Activated CD4-positive, alpha-beta T cell treated with anti-CD3 and anti-CD28 coated beads, Interleukin-2, amount 10 ng/mL, durations not matched to agents 7 days and 5 days (primary cell): ENCODE results near the gene MGA. TPM values are rescaled to one million over a fixed set of nuclear protein-coding genes. Genes with fewer than 3 reads are reported as not detected.

Experiments used
- CTCF ChIA-PET: fragments of 350-600 bp; sonication (Branson Sonifier 250); formaldehyde crosslinking; loops from one replicate; lab custom pipeline; 2021; ENCODE audit warnings: antibody characterized with exemption; lab: Charles Lee
- POLR2A ChIA-PET: fragments of 350-600 bp; sonication (Branson Sonifier 250); formaldehyde crosslinking; loops from one replicate; lab custom pipeline; 2021; ENCODE audit warnings: antibody characterized with exemption; lab: Charles Lee
- DNase-seq: peaks from one replicate; pipeline ENCODE4 v3.0.0-alpha.2; 2020
- H3K27ac Mint-ChIP-seq: one replicate; pipeline ENCODE4 v1.8.0; 2021; ENCODE audit warnings: mild to moderate bottlenecking, moderate library complexity, mixed read lengths
- H3K27me3 Mint-ChIP-seq: one replicate; pipeline ENCODE4 v1.8.0; 2021; ENCODE audit warnings: mixed read lengths
- H3K36me3 Mint-ChIP-seq: one replicate; pipeline ENCODE4 v1.8.0; 2021; ENCODE audit warnings: low read depth, mixed read lengths
- H3K4me1 Mint-ChIP-seq: one replicate; pipeline ENCODE4 v1.8.0; 2021; ENCODE audit warnings: mixed read lengths
- H3K4me3 Mint-ChIP-seq: one replicate; pipeline ENCODE4 v1.8.0; 2021; ENCODE audit warnings: mild to moderate bottlenecking, moderate library complexity, mixed read lengths
- H3K9me3 Mint-ChIP-seq: one replicate; pipeline ENCODE4 v1.8.0; 2021; ENCODE audit warnings: mixed read lengths
- total RNA-seq, 2 experiments: library from RNA; stranded (reverse); gene quantifications; one replicate each; pipeline ENCODE4 v1.2.3, GENCODE V29; 2021

Gene MGA
- total RNA-seq, 2 experiments from 2014 or later, result 33.0 to 35.2 TPM

- ChIA-PET POLR2A (no interaction called here), CTCF (interaction anchor here (1.6 to 15.7 kb wide), 2 partner anchors 10 to 29 kb away, joined by 3 to 166 read pairs; partner anchors contain the start of gene MAPKBP1)
- Mint-ChIP-seq H3K9me3 (no peaks in the 10 kb centered on the region), H3K36me3 (peaks cover 10% of the 10 kb centered on the region), H3K4me3 (no peak overlapping the region), H3K27ac (peak overlapping the region; percentile 34), H3K4me1 (peaks cover 14% of the 10 kb centered on the region), H3K27me3 (no peaks in the 10 kb centered on the region)
- DNase-seq, result no peak
Measured at GRCh38 chr15:41804916-41805666, 144.9 kb downstream of the MGA start.

GRCh38 chr15:41805711-41806110, 145.5 kb downstream of the MGA start:
- Mint-ChIP-seq H3K4me1 (peaks cover 19% of the 10 kb centered on the region), H3K27ac (no peak overlapping the region)

GRCh38 chr15:41806291-41807181, 146.3 kb downstream of the MGA start:
- no peaks in the 10 kb centered on the region for H3K27me3 Mint-ChIP-seq
- H3K36me3 Mint-ChIP-seq, result peaks cover 3% of the 10 kb centered on the region
- no peak overlapping the region for H3K4me3 Mint-ChIP-seq
- peaks cover 27% of the 10 kb centered on the region for H3K4me1 Mint-ChIP-seq
- H3K27ac Mint-ChIP-seq, result no peak overlapping the region
- H3K9me3 Mint-ChIP-seq, result no peaks in the 10 kb centered on the region
- CTCF ChIA-PET, result interaction anchor here (1.0 to 15.7 kb wide), 4 partner anchors 14 to 30 kb away, joined by 3 to 166 read pairs (median 4); partner anchors contain the start of gene MAPKBP1
- DNase-seq, result no peak
- POLR2A ChIA-PET, result no interaction called here

More at GRCh38 chr15:41805711-41806110, 145.5 kb downstream of the MGA start:
- CTCF ChIA-PET, result interaction anchor here (1.8 to 15.7 kb wide), 2 partner anchors 23 to 30 kb away, joined by 4 to 166 read pairs; partner anchors contain the start of gene MAPKBP1
- POLR2A ChIA-PET, result no interaction called here
- H3K27me3 Mint-ChIP-seq, result no peaks in the 10 kb centered on the region
- peaks cover 10% of the 10 kb centered on the region for H3K36me3 Mint-ChIP-seq
- DNase-seq, result no peak
- H3K9me3 Mint-ChIP-seq, result no peaks in the 10 kb centered on the region
- no peak overlapping the region for H3K4me3 Mint-ChIP-seq

GRCh38 chr15:41809121-41809520, 148.9 kb downstream of the MGA start:
- ChIA-PET CTCF (interaction anchor here (0.6 to 15.7 kb wide), 3 partner anchors 33 to 145 kb away, joined by 3 to 166 read pairs (median 6); partner anchors contain the start of gene MAPKBP1), POLR2A (interaction anchor here (1.2 kb wide), 1 partner anchor 36 kb away, joined by 3 read pairs; no protein-coding TSS in a partner anchor)
- peaks cover 35% of the 10 kb centered on the region for H3K4me1 Mint-ChIP-seq
- no peak for DNase-seq
- no peaks in the 10 kb centered on the region for H3K9me3 Mint-ChIP-seq
- no peak overlapping the region for H3K4me3 Mint-ChIP-seq
- no peak overlapping the region for H3K27ac Mint-ChIP-seq
- no peaks in the 10 kb centered on the region for H3K36me3 Mint-ChIP-seq
- H3K27me3 Mint-ChIP-seq, result no peaks in the 10 kb centered on the region

GRCh38 chr15:41809526-41810220, 149.5 kb downstream of the MGA start:
- Mint-ChIP-seq H3K27ac (no peak overlapping the region), H3K27me3 (no peaks in the 10 kb centered on the region), H3K36me3 (no peaks in the 10 kb centered on the region), H3K4me3 (no peak overlapping the region), H3K4me1 (peaks cover 34% of the 10 kb centered on the region), H3K9me3 (no peaks in the 10 kb centered on the region)
- no peak for DNase-seq
- ChIA-PET CTCF (interaction anchor here (0.6 to 15.7 kb wide), 6 partner anchors 17 to 279 kb away, joined by 3 to 166 read pairs (median 4); partner anchors contain the start of genes MAPKBP1 and PLA2G4B), POLR2A (interaction anchor here (1.2 kb wide), 1 partner anchor 36 kb away, joined by 3 read pairs; no protein-coding TSS in a partner anchor)

GRCh38 chr15:41810651-41811431, 150.6 kb downstream of the MGA start:
- DNase-seq, result no peak
- CTCF ChIA-PET, result interaction anchor here (0.5 to 15.7 kb wide), 17 partner anchors 9 to 488 kb away, joined by 3 to 166 read pairs (median 3); partner anchors contain the start of genes MAPKBP1 and PLA2G4B
- Mint-ChIP-seq H3K9me3 (no peaks in the 10 kb centered on the region), H3K27me3 (no peaks in the 10 kb centered on the region), H3K36me3 (no peaks in the 10 kb centered on the region), H3K27ac (peak overlapping the region; percentile 42), H3K4me1 (peaks cover 30% of the 10 kb centered on the region), H3K4me3 (no peak overlapping the region)
- POLR2A ChIA-PET, result interaction anchor here (0.9 kb wide), 1 partner anchor 37 kb away, joined by 3 read pairs; the partner anchor contains the start of gene MAPKBP1

- no peaks in the 10 kb centered on the region for H3K36me3 Mint-ChIP-seq
- H3K27ac Mint-ChIP-seq, result peak overlapping the region; percentile 1
- DNase-seq, result peak; percentile 77
- no peaks in the 10 kb centered on the region for H3K27me3 Mint-ChIP-seq
- ChIA-PET POLR2A (interaction anchor here (0.9 kb wide), 1 partner anchor 37 kb away, joined by 3 read pairs; the partner anchor contains the start of gene MAPKBP1), CTCF (interaction anchor here (0.6 to 15.7 kb wide), 19 partner anchors 8 to 346 kb away, joined by 3 to 166 read pairs (median 4); partner anchors contain the start of gene MAPKBP1)
- H3K4me3 Mint-ChIP-seq, result no peak overlapping the region
- peaks cover 30% of the 10 kb centered on the region for H3K4me1 Mint-ChIP-seq
- H3K9me3 Mint-ChIP-seq, result no peaks in the 10 kb centered on the region
Measured at GRCh38 chr15:41811432-41812195, 151.4 kb downstream of the MGA start.

GRCh38 chr15:41812820-41813375, 152.7 kb downstream of the MGA start:
- ChIA-PET POLR2A (no interaction called here), CTCF (interaction anchor here (1.2 to 15.7 kb wide), 11 partner anchors 7 to 258 kb away, joined by 3 to 166 read pairs (median 4); partner anchors contain the start of gene MAPKBP1)
- DNase-seq, result no peak
- Mint-ChIP-seq H3K27me3 (no peaks in the 10 kb centered on the region), H3K36me3 (peaks cover 6% of the 10 kb centered on the region), H3K27ac (no peak overlapping the region), H3K4me3 (no peak overlapping the region), H3K9me3 (no peaks in the 10 kb centered on the region), H3K4me1 (peaks cover 30% of the 10 kb centered on the region)

- POLR2A ChIA-PET, result no interaction called here
- no peak for DNase-seq
- Mint-ChIP-seq H3K9me3 (no peaks in the 10 kb centered on the region), H3K4me3 (no peak overlapping the region), H3K27me3 (no peaks in the 10 kb centered on the region), H3K27ac (no peak overlapping the region), H3K4me1 (peaks cover 30% of the 10 kb centered on the region), H3K36me3 (peaks cover 6% of the 10 kb centered on the region)
- CTCF ChIA-PET, result interaction anchor here (1.2 to 15.7 kb wide), 6 partner anchors 12 to 117 kb away, joined by 3 to 166 read pairs (median 5); partner anchors contain the start of gene MAPKBP1
Measured at GRCh38 chr15:41813426-41813825, 153.2 kb downstream of the MGA start.

- no peaks in the 10 kb centered on the region for H3K27me3 Mint-ChIP-seq
- CTCF ChIA-PET, result interaction anchor here (0.5 to 15.7 kb wide), 2 partner anchors 38 to 349 kb away, joined by 3 to 166 read pairs; partner anchors contain the start of gene MAPKBP1
- H3K36me3 Mint-ChIP-seq, result peaks cover 8% of the 10 kb centered on the region
- POLR2A ChIA-PET, result no interaction called here
- peaks cover 26% of the 10 kb centered on the region for H3K4me1 Mint-ChIP-seq
- DNase-seq, result no peak
- H3K4me3 Mint-ChIP-seq, result no peak overlapping the region
- H3K9me3 Mint-ChIP-seq, result no peaks in the 10 kb centered on the region
- H3K27ac Mint-ChIP-seq, result no peak overlapping the region
Measured at GRCh38 chr15:41814534-41814933, 154.3 kb downstream of the MGA start.
